Choroid plexus epithelial cell (primary cell): ENCODE data around the gene PHLPP1.

ENCODE experiments used
- DNase-seq: peaks from one replicate; pipeline ENCODE4 v3.0.0-alpha.2; 2010; ENCODE audit warnings: low read depth
- H3K4me3 ChIP-seq: 2 replicates; pipeline ENCODE4 v1.5.1; 2011; ENCODE audit warnings: low read depth, mild to moderate bottlenecking, control low read depth, low read length, moderate library complexity
- CTCF ChIP-seq: conservative IDR thresholded peaks from 2 replicates; pipeline ENCODE4 v1.5.1; 2011; ENCODE audit warnings: low read depth, mild to moderate bottlenecking, control low read depth, inconsistent platforms, low read length, moderate library complexity

PHLPP1 gene

DNA sequence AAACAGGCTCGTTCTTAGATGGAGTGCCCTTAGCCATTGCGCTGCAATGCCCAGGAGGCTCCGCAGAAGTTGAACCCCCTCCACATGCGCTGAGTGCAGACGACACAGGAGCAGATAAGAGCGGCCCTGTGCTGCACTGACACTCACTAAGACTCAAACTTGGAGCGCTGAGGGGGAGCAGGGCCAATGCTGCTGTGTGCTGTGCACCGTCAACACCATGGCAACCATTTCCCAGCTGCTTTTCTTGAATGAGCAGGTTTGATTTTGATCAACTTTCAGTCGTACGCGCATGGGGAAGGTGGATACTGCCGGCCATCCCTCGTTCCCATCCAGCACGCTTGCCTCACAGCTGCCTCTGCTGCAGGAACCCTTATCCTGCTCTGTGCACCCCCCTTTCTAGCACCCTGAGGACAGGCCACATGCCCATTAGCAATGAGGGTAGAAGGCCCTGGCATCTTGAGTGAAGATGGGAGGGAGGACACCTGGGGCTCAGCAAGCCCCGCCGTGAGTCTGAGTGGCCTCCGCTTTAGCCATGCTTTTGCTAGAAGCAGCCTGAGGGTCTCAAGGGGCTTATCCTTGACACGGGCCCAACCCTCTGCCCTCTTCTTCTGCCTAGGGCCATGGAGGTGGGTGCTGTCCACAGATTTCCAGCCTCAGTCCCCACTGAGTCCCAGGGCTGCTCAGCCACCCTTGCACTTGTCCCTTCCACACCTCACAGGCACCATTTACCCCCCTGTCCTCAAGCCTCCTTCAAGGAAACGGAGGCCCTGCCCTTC lies 271.9 kb downstream of the PHLPP1 start:
- no peak for DNase-seq
- TF ChIP-seq CTCF = no peak
- no peak overlapping the region for H3K4me3 ChIP-seq

DNA sequence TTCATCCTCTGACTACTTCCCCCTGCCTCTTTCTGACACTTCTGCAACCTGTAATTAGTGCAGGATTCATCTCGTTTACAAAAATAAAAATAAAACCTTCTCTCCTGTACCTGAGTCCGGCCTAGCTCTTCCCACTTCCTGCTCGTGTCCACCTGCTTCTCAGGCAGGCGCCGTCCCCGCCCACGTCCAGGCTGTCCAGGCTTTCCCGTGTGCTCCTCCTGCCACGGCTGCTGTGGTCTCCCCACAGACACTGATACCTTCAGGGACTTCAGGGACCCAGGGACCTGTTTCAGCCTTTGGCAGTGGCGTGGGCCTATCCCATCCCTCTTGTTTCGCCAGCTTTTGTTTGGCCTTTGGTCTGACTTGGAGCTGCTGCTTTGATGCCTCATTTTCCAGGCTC lies 272.5 kb downstream of the PHLPP1 start:
- no peak for DNase-seq

GRCh38 chr18:62988471-62988870 lies 273.1 kb downstream of the PHLPP1 start:
- DNase-seq = no peak
- no peak overlapping the region for H3K4me3 ChIP-seq
- TF ChIP-seq CTCF = no peak

More for the DNA sequence above, 272.5 kb downstream of the PHLPP1 start:
- no peak overlapping the region for H3K4me3 ChIP-seq
- no peak for TF ChIP-seq CTCF

GRCh38 chr18:62989195-62989594 lies 273.9 kb downstream of the PHLPP1 start:
- TF ChIP-seq CTCF = no peak
- H3K4me3 ChIP-seq = no peak overlapping the region
- no peak for DNase-seq

GRCh38 chr18:62990653-62991052 lies 275.3 kb downstream of the PHLPP1 start:
- TF ChIP-seq CTCF = no peak
- H3K4me3 ChIP-seq = no peak overlapping the region
- no peak for DNase-seq

DNA sequence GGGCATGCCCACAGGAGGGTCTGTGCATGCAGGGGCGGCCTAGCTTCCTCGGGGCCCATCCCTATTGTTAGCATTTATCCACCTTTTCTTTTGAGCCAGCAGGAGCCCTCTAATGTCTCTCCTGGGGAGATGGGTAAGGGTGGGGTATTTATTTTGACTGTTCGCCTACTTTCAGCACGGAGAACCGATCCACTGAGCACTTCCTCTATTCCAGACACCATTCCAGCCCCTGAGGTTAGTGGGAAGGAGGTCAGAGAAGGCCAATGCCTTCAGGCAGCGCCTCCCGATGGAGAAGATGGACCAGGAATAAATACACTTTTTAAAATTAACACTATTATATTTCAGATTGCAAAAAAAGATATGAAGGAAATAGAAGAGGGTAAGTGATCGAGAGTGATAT lies 276.0 kb downstream of the PHLPP1 start:
- TF ChIP-seq CTCF = no peak
- DNase-seq = no peak
- no peak overlapping the region for H3K4me3 ChIP-seq

DNA sequence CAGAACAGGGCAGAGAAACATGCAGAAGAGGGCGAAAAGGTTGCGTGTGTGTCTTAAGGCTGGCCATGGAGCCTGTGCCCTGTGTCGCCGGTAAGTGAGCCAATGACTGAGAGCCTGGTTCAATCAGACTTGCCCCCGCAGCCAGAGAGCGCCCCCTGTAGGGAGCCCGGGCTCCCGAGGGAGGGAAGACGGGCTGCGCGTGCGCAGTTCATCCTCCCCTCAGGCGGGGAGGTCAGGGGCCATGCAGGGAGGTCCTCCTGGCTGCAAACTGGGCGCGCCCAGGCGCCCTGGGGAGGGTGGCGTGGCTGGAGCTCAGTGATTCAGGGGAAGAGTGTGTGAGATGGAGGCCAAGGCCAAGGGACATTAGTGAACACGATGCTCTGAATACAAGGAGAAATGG lies 276.6 kb downstream of the PHLPP1 start:
- H3K4me3 ChIP-seq = no peak overlapping the region
- TF ChIP-seq CTCF = no peak
- no peak for DNase-seq
